Glomerular visceral epithelial cell (primary cell): ENCODE results near the gene LTBP1.
"Not testable (repeated sequence)": the region's sequence is repeated elsewhere in the genome, so short reads cannot be mapped to it uniquely, and the experiment has no call there.

ENCODE experiments used
- DNase-seq: peaks from one replicate; pipeline ENCODE4 v3.0.0-alpha.2; 2016; ENCODE audit errors: extremely low spot score

LTBP1 gene

GRCh38 chr2:32946314-32947075, at the start of gene LTBP1:
Gene LTBP1 (plus strand): TSS chr2:32946953. CDS start chr2:32947325, 372 bp downstream.
- peak; percentile 60 for DNase-seq

DNA sequence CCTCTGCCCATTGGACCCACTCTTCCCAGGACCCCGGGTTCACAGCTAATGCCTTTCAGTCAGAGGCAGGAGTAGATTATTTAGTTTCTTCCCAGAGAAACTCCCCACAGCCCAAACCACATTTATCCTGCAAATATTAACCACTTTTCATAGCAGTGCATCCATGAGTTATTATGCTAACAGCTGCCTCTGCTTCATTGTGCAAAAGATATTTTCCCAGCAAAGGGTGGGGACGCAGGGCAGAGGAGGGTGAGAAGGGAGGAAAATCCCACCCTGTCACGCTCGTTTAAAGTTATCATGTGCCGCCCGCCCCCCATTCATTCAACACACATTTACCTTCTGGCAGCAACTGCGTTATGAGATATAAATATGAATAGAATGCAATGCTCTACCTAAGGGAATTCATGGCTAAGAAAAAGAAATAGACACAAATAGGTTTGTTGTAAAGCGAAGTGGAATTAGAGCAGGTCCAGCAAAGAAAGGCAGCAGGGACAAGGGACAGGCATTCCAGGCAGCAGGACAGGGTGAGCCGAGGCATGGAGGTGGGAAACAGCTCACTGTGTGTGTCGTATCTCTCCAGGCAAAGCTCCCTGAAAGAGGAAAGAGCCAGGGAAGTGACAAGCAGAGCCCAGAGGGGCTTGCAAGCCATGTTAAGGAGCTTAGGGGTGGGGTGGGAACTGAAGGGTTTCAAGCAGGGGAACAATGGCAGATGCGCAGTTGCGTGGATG, 46.3 kb upstream of the LTBP1 start:
- no peak for DNase-seq

DNA sequence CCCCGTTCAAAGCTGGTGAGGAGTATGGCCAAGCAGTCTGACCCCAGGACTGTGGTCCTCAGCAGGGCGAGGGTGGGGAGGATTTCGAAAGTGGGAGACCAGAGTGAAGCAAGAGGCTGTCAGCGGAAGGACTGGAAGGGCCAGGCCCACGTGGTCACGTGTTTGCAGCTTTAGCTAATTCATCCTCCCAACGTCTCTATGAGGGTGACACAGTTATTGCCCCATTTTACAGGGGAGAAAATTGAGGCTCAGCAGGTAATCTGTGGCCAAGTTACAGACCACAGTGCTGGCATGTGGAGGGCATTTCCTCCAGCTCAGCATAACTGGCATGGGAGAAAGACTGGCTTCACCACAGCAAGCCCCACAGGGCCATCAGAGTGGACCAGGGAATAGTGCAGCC, 45.4 kb upstream of the LTBP1 start:
- DNase-seq = no peak

GRCh38 chr2:32902174-32902573, 44.6 kb upstream of the LTBP1 start:
- DNase-seq = no peak

DNA sequence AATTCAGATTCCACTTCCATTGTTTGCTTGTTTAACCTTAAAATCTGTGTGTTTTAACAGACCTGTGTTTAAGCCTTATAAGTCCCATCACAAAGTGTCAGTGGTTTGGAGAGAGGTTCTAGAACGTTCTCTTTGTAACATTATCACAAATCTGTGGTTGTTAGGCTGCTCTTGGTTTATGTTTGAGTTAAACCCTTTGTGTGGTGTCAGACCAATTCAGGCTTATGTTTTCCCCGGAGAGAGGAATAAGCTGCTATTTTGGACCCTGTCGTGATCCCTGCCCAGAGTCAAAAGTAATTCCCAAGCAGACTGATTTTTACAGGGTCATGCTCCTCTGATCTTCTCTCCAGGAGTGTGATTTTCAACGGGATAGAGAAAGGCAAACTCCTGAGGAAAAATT, 43.8 kb upstream of the LTBP1 start:
- DNase-seq = no peak

DNA sequence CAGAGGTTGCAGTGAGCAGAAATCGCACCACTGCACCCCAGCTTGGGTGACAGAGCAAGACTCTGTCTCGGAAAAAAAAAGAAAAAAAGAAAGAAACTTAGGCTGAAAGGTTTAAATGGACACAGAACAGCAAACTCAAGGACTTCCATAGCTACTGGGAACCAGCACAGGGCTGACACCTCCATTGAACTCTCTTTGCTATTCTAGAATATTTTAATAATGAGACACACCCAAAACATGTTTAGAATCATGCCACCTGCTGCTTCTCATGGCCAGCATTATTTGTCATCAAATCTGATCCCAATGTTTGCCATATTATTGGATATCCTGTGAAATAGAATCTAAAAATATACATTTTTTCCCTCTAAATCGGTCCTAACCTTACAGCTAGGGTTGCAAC, 42.7 kb upstream of the LTBP1 start:
- no peak for DNase-seq

DNA sequence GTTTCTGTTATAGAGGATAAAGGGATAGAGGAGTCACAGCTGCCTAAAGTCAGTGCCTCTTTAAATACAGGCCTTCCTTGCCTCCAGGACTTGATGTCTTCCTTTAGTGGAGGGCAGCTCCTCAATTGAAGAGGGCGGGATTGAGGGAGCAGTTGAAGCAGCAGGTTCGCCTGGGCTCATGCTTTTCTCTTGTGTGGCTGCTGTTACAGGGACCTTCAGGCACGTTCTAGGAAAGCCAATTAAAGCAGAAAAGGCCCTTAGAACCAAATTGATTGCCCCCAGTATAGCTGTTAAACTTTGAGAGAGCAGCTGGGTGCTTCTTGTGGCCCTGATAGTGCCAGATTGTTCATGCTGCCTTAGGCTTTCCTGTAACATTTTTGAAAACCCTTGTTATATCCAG, 42.0 kb upstream of the LTBP1 start:
- DNase-seq = no peak

DNA sequence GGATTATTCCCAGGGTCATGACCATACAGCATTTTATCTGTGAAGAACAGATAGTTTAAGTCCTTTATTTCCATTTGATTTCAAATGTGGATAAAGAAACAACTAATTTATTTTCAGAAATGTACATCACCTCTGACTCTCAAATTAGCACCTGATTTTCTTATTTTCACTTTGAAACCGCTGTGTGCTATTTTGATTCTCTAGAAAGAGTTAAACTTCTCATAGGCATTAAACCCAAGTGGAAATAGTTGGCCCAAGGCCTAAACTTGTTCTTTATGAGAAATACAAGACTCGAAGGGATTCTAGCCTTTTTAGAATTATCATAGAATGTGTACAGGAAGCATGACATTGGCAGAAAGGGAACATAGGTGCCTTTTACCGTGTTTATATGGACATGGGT, 41.5 kb upstream of the LTBP1 start:
- no peak for DNase-seq

DNA sequence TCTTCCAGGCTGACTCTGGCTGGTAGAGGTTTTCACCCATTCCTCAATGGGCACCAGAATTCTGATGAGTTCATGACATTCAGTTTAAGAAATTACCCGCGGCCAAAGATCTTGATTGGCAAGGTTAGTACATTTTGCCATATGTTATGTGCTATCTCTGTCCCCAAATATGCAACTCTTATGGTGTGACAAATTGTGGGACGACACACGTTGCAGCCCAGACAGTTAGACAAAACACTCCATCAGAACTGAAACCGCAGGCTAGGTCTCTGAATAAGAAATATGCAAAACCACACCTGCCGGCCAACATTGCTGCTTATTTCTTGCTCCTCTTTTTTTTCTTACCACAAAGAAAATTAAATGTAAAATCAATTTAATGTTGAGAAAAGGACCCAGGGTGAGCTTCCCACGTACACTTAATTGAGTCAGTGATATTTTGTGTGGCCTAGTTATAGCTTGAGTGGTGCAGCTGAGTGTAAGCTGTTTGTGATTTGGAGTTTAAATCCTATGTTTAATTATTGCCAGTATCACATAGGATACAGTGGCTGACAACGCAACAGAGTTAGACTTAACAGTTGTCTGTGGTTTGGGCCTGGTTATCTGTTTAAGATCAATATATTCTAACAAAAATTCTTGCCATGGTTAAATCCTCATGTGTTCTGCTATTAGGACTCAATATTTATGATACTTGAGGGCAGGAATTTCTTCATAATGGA, 35.7 kb upstream of the LTBP1 start:
- DNase-seq = no peak

DNA sequence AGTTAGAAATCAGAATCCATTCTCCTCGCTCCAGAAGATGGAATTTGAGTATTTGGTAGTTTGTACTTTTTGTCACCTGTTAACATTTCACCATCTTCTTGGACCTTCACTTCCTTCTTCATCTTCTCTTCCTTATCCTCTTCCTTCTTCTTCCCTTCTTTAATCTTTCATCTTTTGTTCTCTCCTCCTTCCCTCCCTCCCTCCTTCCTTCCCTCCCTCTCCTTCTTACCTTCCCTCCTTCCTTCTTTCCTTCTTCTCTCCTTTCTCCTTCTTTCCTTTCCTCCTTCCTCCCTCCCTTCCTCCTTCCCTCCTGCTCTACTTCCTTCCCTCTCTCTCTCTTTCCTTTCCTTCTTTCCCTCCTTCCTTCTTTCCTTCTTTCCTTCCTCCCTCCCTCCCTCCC, 31.1 kb upstream of the LTBP1 start:
- DNase-seq = no peak

DNA sequence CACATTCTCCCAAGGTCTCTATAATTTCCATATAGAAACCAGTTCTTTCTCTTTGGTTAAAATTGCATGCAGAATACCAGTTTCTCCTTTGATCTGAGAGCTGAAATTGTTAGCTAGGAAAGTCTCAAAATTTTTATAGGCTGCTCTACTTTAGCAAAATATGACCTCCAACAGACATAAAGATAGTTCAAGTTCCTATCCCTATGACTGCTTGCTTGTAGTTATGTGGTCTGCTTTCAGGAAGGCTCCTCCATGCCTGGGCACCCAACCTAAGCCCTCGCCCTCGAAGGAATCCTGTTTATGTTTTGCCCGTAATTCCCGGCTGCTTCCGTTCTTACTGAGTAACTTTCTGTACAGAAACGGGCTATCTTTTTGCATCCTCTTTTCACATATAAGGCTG, 28.0 kb upstream of the LTBP1 start:
- no peak for DNase-seq

DNA sequence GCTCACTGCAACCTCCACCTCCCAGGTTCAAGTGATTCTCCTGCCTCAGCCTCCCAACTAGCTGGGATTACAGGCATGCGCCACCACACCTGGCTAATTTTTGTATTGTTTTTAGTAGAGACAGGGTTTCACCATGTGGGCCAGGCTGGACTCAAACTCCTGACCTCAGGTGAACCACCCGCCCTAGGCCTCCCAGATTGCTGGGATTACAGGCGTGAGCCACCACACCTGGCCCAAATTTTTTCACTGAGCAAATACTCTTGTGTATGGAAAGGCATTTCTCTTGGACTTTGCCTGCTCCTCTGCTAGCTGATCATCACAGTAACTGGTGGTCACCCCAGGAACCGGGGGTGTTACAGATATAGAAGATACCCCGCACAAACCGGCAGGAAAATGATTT, 26.9 kb upstream of the LTBP1 start:
- DNase-seq = not testable (repeated sequence)

- DNase-seq = not testable (repeated sequence)
Measured at GRCh38 chr2:32921486-32921885, 25.3 kb upstream of the LTBP1 start.

- DNase-seq = no peak
Measured at GRCh38 chr2:32922501-32922900, 24.3 kb upstream of the LTBP1 start.

DNA sequence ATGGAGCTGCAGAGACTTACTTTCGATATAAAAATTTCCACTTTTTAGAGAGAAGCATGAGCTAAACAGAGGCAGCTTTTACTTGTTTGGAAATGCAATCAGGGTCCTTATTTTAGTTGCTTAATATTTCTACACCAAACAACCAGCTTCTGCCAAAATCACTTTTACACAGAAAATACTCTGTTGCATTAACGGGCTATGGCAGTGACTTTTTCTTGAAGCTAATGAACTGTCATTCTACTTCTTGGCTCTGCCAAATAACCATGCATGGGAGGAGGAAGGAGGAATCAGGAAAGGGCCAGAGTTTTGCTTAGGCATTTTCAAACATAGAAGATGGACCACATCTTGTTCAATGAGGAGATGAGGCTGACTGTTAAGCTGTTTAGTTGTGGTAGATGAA, 23.6 kb upstream of the LTBP1 start:
- DNase-seq = no peak

- no peak for DNase-seq
Measured at GRCh38 chr2:32925283-32925815, 21.4 kb upstream of the LTBP1 start.

DNA sequence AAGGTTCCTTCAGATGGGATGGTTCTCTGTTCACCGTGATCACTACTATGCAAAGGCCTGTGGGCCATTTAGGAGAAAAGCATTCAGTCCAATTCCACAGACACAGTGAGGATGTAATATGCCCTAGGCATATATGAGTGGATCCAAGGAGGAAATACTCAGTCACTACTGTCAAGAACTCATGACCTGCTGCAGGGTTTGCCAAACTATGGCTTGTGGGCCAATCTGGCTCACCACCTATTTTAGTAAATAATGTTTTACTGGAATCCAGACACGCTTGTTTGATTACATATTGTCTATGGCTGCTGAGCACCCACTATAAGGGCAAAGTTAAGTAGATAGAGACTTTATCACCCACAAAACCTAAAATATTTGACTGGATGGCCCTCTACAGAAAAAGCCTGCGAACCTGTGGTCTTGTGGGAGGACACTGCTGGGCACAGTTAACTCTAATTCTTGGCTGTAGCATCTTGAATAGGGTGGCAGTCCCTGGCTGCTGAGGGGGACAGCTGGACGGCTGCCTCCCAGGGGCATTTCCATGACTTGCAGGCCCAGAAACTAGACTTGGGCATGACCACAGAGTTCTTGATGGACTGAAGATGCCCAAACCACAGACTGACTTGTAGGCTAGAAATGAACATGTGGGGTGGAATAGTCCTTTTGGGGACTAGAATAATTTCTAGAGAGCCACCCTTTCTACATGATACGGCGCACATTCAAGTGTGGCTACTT, 20.6 kb upstream of the LTBP1 start:
- DNase-seq = no peak

DNA sequence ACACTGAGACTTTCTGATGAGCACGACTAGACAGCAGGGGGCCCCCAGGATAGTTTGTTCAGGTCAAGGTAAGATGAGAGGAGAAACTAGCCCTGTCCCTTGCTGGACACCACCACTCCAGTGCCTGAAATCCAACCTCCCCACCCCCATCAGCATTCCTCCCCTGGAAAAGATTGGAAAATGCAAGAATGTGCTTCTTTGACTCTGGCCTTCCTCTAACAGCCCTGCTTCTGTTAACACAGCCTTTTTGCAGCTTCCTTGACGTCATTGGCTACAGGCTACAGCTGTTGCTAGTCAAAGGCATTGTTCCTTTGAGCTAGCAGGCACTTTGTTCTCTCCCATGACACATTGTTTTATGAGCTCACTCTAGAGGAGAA, 20.1 kb upstream of the LTBP1 start:
- DNase-seq = no peak

DNA sequence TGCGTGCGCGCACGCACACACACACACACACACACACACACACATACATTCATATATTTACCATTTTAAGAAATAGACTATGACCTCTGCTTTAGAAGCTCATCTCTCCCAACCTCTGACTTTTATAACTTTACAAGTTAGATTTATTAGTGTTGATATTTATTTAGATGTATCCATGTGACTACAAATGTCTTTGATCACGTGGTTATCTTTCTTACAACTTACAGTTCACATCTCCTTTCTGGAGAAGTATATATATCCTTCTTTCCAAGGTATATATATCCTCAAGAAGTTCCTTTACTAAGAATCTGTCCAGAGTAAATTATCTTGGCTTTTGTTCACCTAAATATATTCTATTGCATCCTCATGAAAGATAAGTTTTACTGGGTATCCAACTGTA, 16.3 kb upstream of the LTBP1 start:
- no peak for DNase-seq

GRCh38 chr2:32931519-32931918, 15.2 kb upstream of the LTBP1 start:
- no peak for DNase-seq

GRCh38 chr2:32931945-32932709, 14.6 kb upstream of the LTBP1 start:
- no peak for DNase-seq
